SH-SY5Y (cell line): ENCODE data around the gene LNP1.

ENCODE experiments used
- GATA2 ChIP-seq: IDR thresholded peaks from 2 replicates; pipeline ENCODE4 v1.6.1; 2011; ENCODE audit warnings: mild to moderate bottlenecking, low read depth, low read length
- GATA3 ChIP-seq: IDR thresholded peaks from 2 replicates; pipeline ENCODE4 v1.6.1; 2011; ENCODE audit warnings: low read depth, mild to moderate bottlenecking, low read length, moderate library complexity

Gene LNP1

GRCh38 chr3:100386437-100387074 is 14.8 kb upstream of the LNP1 start:
- TF ChIP-seq GATA2: no peak
- no peak for TF ChIP-seq GATA3

GRCh38 chr3:100389025-100389424 is 12.3 kb upstream of the LNP1 start:
- TF ChIP-seq GATA3 (no peak), GATA2 (no peak)

DNA sequence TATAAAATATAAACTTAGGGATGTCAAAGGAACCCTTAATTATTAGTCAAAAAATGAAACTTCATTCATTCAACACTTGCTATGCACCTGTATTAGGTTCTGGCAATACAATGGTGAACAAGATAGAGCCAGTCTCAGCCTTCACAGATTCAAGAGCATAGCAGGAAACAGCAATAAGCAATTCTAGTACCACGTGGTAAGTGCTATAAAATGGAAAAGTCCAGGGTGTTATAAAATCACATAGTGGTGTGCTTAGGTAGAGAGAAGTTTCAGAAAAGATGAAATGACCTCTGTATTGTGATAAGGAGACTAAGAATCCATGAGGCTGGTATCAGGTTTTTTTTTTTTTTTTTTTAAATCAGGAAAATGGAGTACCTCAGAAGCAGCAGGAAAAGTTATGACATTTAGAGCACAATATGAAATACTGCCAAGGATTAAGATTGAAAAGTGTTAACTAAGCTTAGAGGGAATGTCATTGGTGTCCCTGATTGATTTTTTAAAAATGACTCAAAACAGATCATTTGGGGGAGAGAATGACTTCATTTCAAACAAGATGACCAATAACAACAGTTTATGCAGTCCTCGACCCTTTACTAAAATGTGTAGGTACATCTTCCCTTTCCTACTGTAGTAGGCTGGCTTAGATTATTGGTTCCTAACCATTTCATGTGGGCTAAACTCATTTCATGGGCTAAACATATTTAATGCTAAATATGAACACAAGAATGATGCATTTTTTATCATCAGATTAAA is 5.5 kb upstream of the LNP1 start:
- TF ChIP-seq GATA3 (no peak), GATA2 (no peak)

- TF ChIP-seq GATA2 (no peak), GATA3 (no peak)
Observed at GRCh38 chr3:100396967-100397366, 4.4 kb upstream of the LNP1 start.

DNA sequence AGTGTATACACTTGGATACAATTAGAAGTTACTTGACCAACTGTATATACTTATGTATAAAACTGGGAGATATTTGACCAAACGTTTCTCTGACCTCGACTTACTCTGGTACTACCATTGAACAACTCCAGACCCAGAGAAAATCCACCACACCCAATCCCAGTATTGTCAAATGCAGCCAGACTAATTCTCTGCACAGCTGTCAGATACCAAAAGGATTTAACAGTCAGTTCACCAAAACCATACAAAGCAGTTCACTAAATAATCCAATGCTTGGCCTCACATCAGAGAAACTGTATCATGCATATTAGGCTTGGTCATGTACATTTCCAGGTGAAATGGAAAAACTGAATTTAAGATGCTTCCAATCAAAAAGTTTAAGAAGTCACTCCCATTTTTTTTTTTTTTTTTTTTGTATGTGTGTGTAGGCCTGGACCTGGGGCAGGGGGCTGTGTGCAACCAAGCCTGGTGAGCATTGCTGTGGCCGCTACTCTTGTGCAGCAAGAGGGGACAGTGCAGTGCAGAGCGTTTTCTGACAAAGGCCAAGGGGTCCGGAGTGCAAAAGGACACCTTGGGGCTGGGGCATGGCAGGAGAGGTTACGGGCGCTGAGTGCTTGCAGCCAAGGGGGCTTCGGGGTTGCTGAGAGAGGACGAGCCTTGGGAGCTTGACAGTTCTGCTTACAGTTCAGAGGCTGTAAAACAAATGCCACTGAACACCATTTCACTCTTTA is 1.8 kb upstream of the LNP1 start:
- no peak for TF ChIP-seq GATA2
- TF ChIP-seq GATA3: no peak

DNA sequence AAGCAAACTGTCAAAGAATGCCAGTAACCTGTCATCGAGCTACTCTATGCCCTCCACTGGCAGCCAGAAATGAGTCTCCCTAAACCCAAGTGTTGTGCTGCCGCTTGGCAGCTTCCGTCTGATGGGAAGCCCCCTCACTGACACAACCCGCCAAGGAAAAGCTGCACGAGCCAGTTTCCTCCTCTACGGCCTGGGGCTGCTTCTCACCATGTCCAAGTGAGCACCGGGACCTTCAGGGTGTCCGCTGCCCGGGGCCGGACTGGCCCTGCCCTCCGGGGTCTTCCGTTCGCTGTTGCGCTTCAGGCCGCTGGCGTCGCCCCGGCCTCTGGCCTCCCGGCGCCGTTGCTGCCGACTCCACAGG is 940 bp upstream of the LNP1 start:
- TF ChIP-seq GATA3: no peak
- TF ChIP-seq GATA2: no peak

DNA sequence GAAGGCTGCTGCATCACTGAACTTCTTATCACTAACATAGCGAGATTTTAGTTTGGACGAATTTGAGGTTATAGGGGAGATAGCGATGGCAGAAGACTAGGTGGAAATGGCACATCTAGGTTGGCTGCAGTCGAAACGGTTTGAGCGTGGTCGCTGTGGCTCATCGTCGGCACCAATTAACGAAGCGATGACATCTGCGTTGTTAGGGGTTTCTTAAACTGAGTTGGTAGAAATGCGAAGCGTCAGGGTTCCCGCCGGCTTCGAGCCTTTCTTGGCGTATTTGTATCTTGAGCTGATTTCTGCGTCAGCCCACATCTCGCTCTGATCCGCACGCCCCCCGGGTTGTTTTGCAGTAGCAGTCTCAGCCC is 319 bp downstream of the LNP1 start:
- TF ChIP-seq GATA3 (no peak), GATA2 (no peak)

GRCh38 chr3:100402256-100402655 is 917 bp downstream of the LNP1 start:
- TF ChIP-seq GATA2: no peak; the same call in 1 of the 2 replicates
- TF ChIP-seq GATA3: no peak

GRCh38 chr3:100402891-100403290 is 1.6 kb downstream of the LNP1 start:
- TF ChIP-seq GATA2 (no peak), GATA3 (no peak)

- no peak for TF ChIP-seq GATA3
- TF ChIP-seq GATA2: no peak
Observed at GRCh38 chr3:100403362-100404249, 2.3 kb downstream of the LNP1 start.

DNA sequence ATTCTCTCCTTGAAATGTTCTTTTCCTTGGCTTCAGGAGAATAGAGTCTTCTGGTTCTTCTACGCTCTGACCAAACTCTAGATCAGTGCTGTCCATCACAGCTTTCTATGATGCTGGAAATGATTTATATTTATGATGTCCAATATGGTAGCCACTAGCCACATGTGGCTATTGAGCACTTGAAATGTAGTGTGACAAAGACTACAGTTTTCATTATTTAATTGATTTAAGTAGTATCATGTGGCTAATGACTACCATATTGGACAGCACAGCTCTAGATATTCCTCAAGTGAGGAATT is 2.9 kb downstream of the LNP1 start:
- TF ChIP-seq GATA2 (no peak), GATA3 (no peak)

- TF ChIP-seq GATA3: no peak
- TF ChIP-seq GATA2: no peak
Observed at GRCh38 chr3:100407164-100407563, 5.8 kb downstream of the LNP1 start.

- TF ChIP-seq GATA3: no peak
- TF ChIP-seq GATA2: no peak
Observed at GRCh38 chr3:100407977-100408532, 6.7 kb downstream of the LNP1 start.

- TF ChIP-seq GATA3 (no peak), GATA2 (no peak)
Observed at GRCh38 chr3:100411091-100411982, 10.0 kb downstream of the LNP1 start.
